ENCODE results near the gene DVL1. TPM values are rescaled to one million over a fixed set of nuclear protein-coding genes. Genes with fewer than 3 reads are reported as not detected.
A peak's percentile ranks its signal among the peaks of the same experiment; 100 is the strongest.

The DVL1 gene
- total and polyA plus RNA-seq, 12 donors = 64.7 to 153 (median 79.7) TPM

DNA sequence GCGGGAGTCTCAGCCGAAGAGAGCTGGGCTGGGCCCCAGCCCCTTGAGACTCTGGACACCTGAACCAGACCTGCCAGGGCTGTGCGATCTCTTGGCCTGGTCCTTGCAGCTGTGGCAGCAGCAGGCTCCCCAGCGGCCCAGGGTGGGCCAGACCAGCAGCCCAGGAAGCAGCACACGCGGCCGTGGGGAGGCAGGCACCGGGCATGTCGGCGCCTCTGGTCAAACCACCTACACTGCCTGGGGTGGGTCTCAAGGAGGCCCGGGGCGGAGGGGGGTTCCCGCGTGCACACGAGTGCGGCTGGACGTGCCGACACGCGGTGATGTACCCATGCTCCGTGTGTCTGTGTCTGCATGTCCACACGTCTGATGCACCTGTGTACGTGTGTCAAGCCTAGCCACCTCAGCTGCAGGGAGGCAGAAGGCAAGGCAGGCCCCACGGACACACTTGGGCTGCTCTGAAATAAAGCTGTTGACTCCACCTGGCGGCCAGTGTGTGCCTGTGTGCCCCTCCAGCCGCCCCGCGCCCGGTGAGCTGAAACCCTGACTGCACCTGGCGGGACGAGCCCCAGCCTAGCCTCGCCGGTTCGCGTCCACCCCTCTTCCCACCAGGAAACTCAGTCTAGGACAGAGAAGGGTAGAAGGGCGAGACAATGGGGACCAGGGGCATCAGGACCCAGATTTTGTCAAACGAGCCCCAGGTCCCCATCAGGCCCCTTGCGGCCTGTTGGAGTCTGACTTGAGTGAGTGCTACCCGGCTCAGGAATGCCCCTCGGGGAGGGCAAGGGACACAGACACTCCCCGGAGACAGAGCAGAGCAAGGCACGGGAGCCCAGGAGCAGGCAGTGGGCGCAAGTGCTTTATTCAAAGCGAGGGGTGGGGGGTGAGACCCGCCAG lies 57.4 kb downstream of the DVL1 start:
- 38 to 41% methylated on average over 45 of the region's 45 CpGs for WGBS, 2 donors
- no peaks in the 10 kb centered on the region for H3K9me3 ChIP-seq
- no peak overlapping the region for H3K27ac ChIP-seq
- peaks cover 0 to 35% (median 13%) of the 10 kb centered on the region in 9 donors for H3K36me3 ChIP-seq
- no peak overlapping the region for H3K4me3 ChIP-seq
- TF ChIP-seq, protein P1, sequence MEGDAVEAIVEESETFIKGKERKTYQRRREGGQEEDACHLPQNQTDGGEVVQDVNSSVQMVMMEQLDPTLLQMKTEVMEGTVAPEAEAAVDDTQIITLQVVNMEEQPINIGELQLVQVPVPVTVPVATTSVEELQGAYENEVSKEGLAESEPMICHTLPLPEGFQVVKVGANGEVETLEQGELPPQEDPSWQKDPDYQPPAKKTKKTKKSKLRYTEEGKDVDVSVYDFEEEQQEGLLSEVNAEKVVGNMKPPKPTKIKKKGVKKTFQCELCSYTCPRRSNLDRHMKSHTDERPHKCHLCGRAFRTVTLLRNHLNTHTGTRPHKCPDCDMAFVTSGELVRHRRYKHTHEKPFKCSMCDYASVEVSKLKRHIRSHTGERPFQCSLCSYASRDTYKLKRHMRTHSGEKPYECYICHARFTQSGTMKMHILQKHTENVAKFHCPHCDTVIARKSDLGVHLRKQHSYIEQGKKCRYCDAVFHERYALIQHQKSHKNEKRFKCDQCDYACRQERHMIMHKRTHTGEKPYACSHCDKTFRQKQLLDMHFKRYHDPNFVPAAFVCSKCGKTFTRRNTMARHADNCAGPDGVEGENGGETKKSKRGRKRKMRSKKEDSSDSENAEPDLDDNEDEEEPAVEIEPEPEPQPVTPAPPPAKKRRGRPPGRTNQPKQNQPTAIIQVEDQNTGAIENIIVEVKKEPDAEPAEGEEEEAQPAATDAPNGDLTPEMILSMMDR (IDR thresholded peaks at IDR 0.05) = peak; percentile 33 to 73 (median 65)
- H3K27me3 ChIP-seq = peaks cover 0 to 12% (median 8%) of the 10 kb centered on the region in 7 donors
- ATAC-seq (peak; percentile 54 to 83 (median 68)), DNase-seq (peak; percentile 56 to 64)
- intact Hi-C loops (cut with DNase I) = loop anchor here in 9 of 10 donors (1.0 to 10.0 kb wide), 6 partner anchors 167 to 267 kb away; partner anchors contain the start of gene AGRN (in 1 of the 9)
- H3K4me1 ChIP-seq = peaks cover 0 to 13% (median 7%) of the 10 kb centered on the region in 9 donors

DNA sequence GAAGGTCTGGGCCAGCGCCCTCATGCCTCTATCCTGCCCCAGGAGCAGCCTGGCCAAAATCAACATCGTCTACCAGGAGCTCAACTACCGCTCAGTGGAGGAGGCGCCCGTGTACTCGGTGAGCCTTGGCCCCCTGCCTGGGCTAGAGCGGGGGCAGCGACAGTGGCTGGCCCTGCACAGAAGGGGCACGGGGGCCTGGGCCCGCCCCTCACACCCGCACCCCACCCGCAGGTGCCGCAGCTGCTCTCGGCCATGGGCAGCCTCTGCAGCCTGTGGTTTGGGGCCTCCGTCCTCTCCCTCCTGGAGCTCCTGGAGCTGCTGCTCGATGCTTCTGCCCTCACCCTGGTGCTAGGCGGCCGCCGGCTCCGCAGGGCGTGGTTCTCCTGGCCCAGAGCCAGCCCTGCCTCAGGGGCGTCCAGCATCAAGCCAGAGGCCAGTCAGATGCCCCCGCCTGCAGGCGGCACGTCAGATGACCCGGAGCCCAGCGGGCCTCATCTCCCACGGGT lies 58.1 kb downstream of the DVL1 start:
- Histone ChIP-seq H3K4me1 (peaks cover 0 to 13% (median 7%) of the 10 kb centered on the region in 9 donors), H3K36me3 (peaks cover 0 to 28% (median 9%) of the 10 kb centered on the region in 9 donors), H3K4me3 (no peak overlapping the region), H3K27ac (no peak overlapping the region), H3K27me3 (peaks cover 0 to 18% (median 15%) of the 10 kb centered on the region in 7 donors), H3K9me3 (no peaks in the 10 kb centered on the region)
- intact Hi-C loops (cut with DNase I) = loop anchor here in 9 of 10 donors (2.0 to 10.0 kb wide), 5 partner anchors 166 to 266 kb away; partner anchors contain the start of gene AGRN (in 1 of the 9)
- 34 to 46% methylated on average over 28 of the region's 28 CpGs for WGBS, 2 donors
- ATAC-seq = peak in 4 of 8 donors; percentile 3 to 15 (median 6)
- TF ChIP-seq, protein P1 (IDR thresholded peaks at IDR 0.05) = no peak
- no peak for DNase-seq

DNA sequence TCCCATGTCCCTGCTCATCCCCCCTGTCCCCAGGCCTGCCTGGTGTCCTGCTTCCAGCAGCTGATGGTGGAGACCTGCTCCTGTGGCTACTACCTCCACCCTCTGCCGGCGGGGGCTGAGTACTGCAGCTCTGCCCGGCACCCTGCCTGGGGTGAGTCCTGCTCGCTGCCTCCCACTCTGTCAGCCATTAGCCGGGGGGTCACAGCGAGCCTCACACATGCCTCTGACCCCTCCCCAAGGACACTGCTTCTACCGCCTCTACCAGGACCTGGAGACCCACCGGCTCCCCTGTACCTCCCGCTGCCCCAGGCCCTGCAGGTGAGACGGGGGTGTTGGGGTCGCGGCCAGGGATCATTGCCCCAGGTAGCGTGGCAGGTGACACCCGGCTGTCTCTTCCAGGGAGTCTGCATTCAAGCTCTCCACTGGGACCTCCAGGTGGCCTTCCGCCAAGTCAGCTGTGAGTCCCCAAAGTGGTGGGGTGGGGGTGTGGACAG lies 58.9 kb downstream of the DVL1 start:
- H3K9me3 ChIP-seq = no peaks in the 10 kb centered on the region
- TF ChIP-seq, protein P1 (IDR thresholded peaks at IDR 0.05) = peak; percentile 25 to 74 (median 57)
- peaks cover 0 to 20% (median 1%) of the 10 kb centered on the region in 9 donors for H3K36me3 ChIP-seq
- no peak overlapping the region for H3K27ac ChIP-seq
- peak in 4 of 8 donors; percentile 38 to 65 (median 42) for ATAC-seq
- WGBS, 2 donors = 50 to 62% methylated on average over 15 of the region's 15 CpGs
- H3K4me3 ChIP-seq = no peak overlapping the region
- intact Hi-C loops (cut with DNase I) = loop anchor here in 9 of 10 donors (2.0 to 10.0 kb wide), 5 partner anchors 165 to 265 kb away; partner anchors contain the start of gene AGRN (in 1 of the 9)
- peaks cover 0 to 26% (median 20%) of the 10 kb centered on the region in 7 donors for H3K27me3 ChIP-seq
- H3K4me1 ChIP-seq = peaks cover 0 to 13% (median 7%) of the 10 kb centered on the region in 9 donors
- DNase-seq = peak in 1 of 2 donors; percentile 68
